Activated naive CD4-positive, alpha-beta T cell treated with anti-CD3 and anti-CD28 coated beads, Interleukin-2, amount 50 U/mL, for 24 hours (primary cell): Measurements from ENCODE around the gene PSMB11.

ENCODE experiments used
- H3K27ac Mint-ChIP-seq: one replicate; pipeline ENCODE4 v1.8.0; 2021; ENCODE audit warnings: mild to moderate bottlenecking, mixed read lengths
- H3K27me3 Mint-ChIP-seq: one replicate; pipeline ENCODE4 v1.8.0; 2021; ENCODE audit warnings: mixed read lengths
- H3K36me3 Mint-ChIP-seq: one replicate; pipeline ENCODE4 v1.8.0; 2021; ENCODE audit warnings: mixed read lengths
- H3K4me1 Mint-ChIP-seq: one replicate; pipeline ENCODE4 v1.8.0; 2021; ENCODE audit warnings: mixed read lengths
- H3K4me3 Mint-ChIP-seq: one replicate; pipeline ENCODE4 v1.8.0; 2021; ENCODE audit warnings: mild to moderate bottlenecking, mixed read lengths
- H3K9me3 Mint-ChIP-seq: one replicate; pipeline ENCODE4 v1.8.0; 2021; ENCODE audit warnings: mixed read lengths

Gene PSMB11

DNA sequence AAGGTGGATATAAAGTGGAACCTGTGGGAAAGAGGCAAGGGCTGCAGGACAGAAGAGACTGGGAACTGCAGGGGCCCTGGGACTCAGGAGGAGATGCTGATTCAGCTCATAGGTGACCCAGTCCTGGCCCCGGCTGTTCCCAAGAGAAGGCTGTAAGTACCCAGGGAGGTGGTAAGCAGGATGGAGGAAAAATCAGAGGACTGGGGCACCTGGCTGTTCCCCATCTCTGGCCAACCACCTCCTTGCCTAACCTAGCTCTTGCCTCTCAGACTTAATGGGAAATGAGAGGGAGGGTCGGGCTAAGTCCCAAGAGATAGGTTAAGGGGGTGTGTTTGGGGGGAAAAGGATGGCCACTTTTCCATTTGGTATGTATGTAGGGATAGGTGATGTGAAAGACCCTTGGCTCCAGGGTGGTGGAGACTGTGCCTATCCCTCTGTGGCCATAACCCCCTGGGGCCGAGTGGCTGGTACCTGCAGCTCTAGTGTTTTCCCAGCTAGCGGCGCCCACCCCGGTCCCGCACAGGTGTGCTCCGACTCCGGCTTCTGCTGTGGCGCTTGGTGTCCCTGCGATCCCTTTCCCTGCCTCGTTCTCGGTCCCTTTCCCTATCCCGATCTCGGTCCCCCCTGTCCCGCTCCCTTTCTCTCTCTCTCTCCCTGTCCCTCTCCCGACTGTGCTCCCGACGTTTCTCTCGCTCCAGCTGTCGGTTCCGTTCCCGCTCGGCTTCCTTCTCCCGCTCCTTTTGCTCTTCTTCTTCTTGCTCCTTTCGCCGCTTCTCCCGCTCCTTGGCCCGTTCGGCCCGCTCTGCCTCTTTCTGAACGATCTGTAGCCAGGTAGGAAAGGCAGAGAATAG, 16.9 kb downstream of the PSMB11 start:
- peaks cover 12% of the 10 kb centered on the region for H3K36me3 Mint-ChIP-seq
- no peak overlapping the region for H3K27ac Mint-ChIP-seq
- H3K27me3 Mint-ChIP-seq: no peaks in the 10 kb centered on the region
- H3K4me1 Mint-ChIP-seq: peaks cover 18% of the 10 kb centered on the region
- H3K9me3 Mint-ChIP-seq: no peaks in the 10 kb centered on the region
- H3K4me3 Mint-ChIP-seq: no peak overlapping the region

DNA sequence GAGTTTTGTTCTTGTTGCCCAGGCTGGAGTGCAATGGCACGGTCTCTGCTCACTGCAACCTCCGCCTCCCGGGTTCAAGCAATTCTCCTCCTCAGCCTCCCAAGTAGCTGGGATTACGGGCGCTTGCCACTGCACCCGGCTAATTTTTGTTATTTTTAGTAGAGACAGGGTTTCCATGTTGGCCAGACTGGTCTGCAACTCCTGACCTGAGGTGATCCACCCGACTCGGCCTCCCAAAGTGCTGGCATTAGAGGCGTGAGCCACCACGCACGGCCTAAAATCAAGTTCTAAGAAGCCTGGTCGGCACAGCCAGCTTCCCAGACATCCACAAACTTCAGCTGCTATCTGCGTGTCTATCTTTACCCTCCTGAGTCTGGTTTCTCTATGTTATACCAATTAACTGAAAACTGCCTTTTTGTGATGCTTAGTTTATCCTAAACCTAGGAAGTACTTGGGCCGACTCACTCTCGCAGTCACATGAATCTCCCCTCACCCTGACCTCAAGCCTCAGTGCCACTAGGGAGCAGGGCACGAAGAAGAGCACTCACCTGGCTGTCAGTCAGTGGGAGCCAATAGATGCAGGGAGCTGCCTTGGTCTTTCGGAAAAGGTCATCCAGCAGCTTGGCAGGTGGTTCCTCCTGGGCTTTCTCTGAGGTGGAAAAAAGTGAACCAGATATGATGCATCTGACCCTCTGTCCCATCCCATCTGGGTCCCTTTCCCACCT, 18.7 kb downstream of the PSMB11 start:
- Mint-ChIP-seq H3K27ac (no peak overlapping the region), H3K4me1 (peaks cover 20% of the 10 kb centered on the region), H3K27me3 (no peaks in the 10 kb centered on the region), H3K9me3 (no peaks in the 10 kb centered on the region), H3K4me3 (no peak overlapping the region), H3K36me3 (peaks cover 17% of the 10 kb centered on the region)

- no peaks in the 10 kb centered on the region for H3K9me3 Mint-ChIP-seq
These were observed 20.0 kb downstream of the PSMB11 start for GRCh38 chr14:23062002-23062401.

DNA sequence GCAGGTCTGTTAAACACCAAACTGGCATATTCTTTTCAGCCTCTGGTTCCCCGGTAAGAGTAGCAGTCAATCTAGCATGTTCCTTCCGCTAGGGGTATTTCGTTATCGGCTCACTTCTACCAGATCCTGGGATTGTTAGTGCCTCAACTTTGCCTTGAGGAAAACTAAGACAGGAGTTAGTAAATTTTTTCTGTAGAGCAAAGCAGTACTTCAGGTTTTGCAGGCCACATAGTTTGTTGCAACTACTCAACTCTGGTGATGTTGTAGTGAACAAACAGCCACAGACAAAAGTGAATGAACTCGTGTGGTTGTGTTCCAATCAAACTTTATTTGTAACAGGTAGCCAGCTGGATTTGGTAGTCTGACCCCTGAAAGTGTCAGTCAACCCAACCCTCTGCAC, 21.6 kb downstream of the PSMB11 start:
- Mint-ChIP-seq H3K36me3 (peaks cover 19% of the 10 kb centered on the region), H3K27ac (no peak overlapping the region), H3K4me1 (peaks cover 10% of the 10 kb centered on the region), H3K27me3 (no peaks in the 10 kb centered on the region), H3K4me3 (no peak overlapping the region), H3K9me3 (no peaks in the 10 kb centered on the region)

More at GRCh38 chr14:23062002-23062401, 20.0 kb downstream of the PSMB11 start:
- H3K27me3 Mint-ChIP-seq: no peaks in the 10 kb centered on the region
- no peak overlapping the region for H3K27ac Mint-ChIP-seq
- H3K36me3 Mint-ChIP-seq: peaks cover 21% of the 10 kb centered on the region
- no peak overlapping the region for H3K4me3 Mint-ChIP-seq
- H3K4me1 Mint-ChIP-seq: peaks cover 12% of the 10 kb centered on the region

- no peaks in the 10 kb centered on the region for H3K9me3 Mint-ChIP-seq
- H3K27me3 Mint-ChIP-seq: no peaks in the 10 kb centered on the region
- H3K27ac Mint-ChIP-seq: no peak overlapping the region
- peaks cover 19% of the 10 kb centered on the region for H3K36me3 Mint-ChIP-seq
- peaks cover 27% of the 10 kb centered on the region for H3K4me1 Mint-ChIP-seq
- no peak overlapping the region for H3K4me3 Mint-ChIP-seq
These were observed 24.4 kb downstream of the PSMB11 start for GRCh38 chr14:23066368-23066767.

DNA sequence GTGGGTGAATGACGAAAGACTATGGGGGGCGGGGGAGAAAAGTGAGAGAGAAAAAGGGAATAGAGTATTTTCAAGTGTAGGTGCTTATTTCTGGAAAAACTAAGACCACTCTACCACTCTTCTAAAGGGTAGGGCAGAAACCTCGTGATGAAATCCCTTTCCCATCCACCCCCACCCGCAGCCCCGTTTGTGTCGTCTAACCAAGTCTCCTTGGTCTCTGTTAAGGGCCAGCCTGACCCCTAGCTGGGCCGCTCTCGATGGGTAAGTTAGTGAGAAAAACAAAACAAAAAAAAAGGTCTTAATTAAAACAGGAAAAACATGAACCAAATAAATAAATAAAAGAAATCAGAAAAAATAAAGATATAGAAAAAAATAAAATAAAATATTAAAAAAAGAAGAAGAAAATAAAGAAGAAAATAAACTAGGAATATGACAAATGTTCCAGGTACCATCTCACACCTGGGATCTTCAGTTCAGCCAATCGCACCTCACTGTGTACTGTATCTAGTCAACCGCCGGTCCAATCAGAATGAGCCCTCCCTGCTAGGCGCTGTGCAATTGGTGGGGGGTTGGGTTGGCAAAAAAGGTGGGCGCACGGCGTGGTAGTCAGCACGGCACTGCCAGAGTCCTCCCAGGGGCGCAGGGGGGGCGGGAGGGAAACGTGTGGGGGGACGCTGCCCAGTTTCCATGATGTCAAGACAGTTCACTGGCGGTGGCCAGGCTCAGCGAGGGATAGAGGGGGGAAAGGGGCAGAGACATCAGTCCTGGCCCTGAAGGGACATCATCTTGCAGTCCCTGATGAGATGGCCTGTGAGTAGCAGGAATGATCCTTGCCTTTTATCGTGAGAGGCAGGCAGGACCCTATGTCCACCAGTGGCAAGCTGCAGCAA, 25.1 kb downstream of the PSMB11 start:
- Mint-ChIP-seq H3K36me3 (peaks cover 21% of the 10 kb centered on the region), H3K4me3 (no peak overlapping the region), H3K4me1 (peaks cover 34% of the 10 kb centered on the region)

DNA sequence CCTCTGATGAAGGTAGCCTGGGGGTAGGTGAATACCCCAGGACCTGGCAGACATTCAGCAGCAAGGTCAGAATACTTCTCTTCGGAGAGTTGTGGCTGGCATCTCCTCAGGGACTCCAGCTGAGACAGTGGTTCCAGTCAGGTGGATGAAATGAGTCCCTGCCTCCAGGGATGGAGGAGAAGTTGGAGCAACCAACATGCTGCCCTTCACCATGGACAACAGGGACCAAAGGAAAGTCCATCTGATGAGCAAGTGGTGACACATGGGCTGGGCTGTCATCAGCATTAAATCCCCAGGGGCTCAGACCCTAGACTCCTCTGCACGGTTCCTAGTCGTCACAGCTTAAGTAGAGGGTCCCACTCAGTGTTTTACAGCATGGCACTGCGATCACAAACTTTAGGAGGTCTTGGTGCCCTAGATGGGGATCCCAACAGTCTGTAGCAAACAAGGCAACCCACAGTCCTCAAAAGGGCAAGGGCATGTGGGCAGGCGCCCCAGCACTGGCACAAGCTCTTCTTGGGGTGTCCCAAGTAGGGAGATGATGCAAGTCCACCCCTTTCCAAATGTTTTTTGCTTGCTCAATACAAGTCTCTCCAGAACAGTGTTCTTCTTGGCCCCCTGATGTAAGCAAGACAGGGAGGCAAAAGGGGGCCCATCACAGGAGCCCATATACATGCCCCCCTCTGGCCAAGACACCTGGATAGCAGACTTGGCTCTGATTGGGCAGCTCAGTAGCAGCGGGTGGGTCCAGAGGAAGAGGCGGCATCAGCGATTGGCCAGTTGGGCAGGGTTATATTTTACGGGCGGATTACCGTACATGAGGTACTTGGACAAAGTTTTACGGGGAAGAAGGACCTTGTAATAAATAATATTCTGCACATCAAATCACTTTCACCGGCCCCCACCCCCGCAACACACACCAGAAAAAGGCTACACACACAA, 26.1 kb downstream of the PSMB11 start:
- H3K9me3 Mint-ChIP-seq: no peaks in the 10 kb centered on the region
- no peak overlapping the region for H3K27ac Mint-ChIP-seq
- H3K27me3 Mint-ChIP-seq: no peaks in the 10 kb centered on the region
- peaks cover 39% of the 10 kb centered on the region for H3K4me1 Mint-ChIP-seq
- peak overlapping the region; percentile 71 for H3K4me3 Mint-ChIP-seq
- H3K36me3 Mint-ChIP-seq: peaks cover 19% of the 10 kb centered on the region

More for the DNA sequence above, 25.1 kb downstream of the PSMB11 start:
- H3K9me3 Mint-ChIP-seq: no peaks in the 10 kb centered on the region
- no peak overlapping the region for H3K27ac Mint-ChIP-seq
- H3K27me3 Mint-ChIP-seq: no peaks in the 10 kb centered on the region

GRCh38 chr14:23068789-23069412, 26.9 kb downstream of the PSMB11 start:
- H3K27ac Mint-ChIP-seq: peak overlapping the region; percentile 49
- no peaks in the 10 kb centered on the region for H3K27me3 Mint-ChIP-seq
- peak overlapping the region; percentile 71 for H3K4me3 Mint-ChIP-seq
- H3K9me3 Mint-ChIP-seq: no peaks in the 10 kb centered on the region
- peaks cover 16% of the 10 kb centered on the region for H3K36me3 Mint-ChIP-seq
- H3K4me1 Mint-ChIP-seq: peaks cover 39% of the 10 kb centered on the region

GRCh38 chr14:23069413-23069806, 27.4 kb downstream of the PSMB11 start:
- Mint-ChIP-seq H3K27me3 (no peaks in the 10 kb centered on the region), H3K4me1 (peaks cover 39% of the 10 kb centered on the region), H3K36me3 (peaks cover 15% of the 10 kb centered on the region), H3K4me3 (peak overlapping the region; percentile 71), H3K9me3 (no peaks in the 10 kb centered on the region), H3K27ac (no peak overlapping the region)

- H3K36me3 Mint-ChIP-seq: peaks cover 15% of the 10 kb centered on the region
- no peaks in the 10 kb centered on the region for H3K27me3 Mint-ChIP-seq
- H3K27ac Mint-ChIP-seq: peak overlapping the region; percentile 98
- H3K4me3 Mint-ChIP-seq: peak overlapping the region; percentile 94
- H3K4me1 Mint-ChIP-seq: peaks cover 39% of the 10 kb centered on the region
- no peaks in the 10 kb centered on the region for H3K9me3 Mint-ChIP-seq
These were observed 28.5 kb downstream of the PSMB11 start for GRCh38 chr14:23070262-23071129.

DNA sequence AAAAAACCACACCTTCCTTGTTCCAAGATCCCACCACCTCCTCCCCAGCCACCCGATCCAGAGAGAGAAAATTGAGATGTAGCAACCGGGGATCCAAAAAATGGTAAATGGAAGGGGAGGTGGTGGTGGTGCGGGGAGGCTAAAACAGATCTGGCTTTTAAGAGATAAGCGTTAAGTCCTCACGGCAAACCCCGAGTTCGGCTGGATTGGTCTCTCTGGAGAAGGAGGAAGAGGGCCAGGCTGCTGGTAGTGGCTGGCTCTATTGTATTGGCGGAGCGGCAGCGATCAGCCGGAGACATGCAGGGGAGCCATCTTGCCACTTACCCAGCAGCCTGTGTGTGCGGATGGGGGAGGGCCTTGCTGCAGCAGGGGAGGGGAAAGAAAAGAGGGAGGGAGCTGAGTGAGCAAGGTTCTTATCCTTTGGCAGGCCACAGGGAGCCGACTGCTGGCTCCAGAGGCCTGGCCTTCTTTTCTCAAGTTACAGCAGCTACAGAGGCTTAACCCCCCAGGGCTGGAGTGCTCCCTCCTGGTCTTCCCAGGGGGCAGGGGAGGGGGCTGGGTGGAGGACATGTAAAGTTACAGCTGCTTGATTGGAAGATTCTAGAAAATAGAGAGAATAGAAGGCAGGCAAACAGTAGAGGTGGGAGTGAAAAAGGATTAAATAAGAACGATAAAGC, 29.4 kb downstream of the PSMB11 start:
- no peaks in the 10 kb centered on the region for H3K9me3 Mint-ChIP-seq
- H3K4me3 Mint-ChIP-seq: peak overlapping the region; percentile 94
- no peaks in the 10 kb centered on the region for H3K27me3 Mint-ChIP-seq
- peaks cover 10% of the 10 kb centered on the region for H3K36me3 Mint-ChIP-seq
- H3K27ac Mint-ChIP-seq: peak overlapping the region; percentile 98
- H3K4me1 Mint-ChIP-seq: peaks cover 32% of the 10 kb centered on the region

DNA sequence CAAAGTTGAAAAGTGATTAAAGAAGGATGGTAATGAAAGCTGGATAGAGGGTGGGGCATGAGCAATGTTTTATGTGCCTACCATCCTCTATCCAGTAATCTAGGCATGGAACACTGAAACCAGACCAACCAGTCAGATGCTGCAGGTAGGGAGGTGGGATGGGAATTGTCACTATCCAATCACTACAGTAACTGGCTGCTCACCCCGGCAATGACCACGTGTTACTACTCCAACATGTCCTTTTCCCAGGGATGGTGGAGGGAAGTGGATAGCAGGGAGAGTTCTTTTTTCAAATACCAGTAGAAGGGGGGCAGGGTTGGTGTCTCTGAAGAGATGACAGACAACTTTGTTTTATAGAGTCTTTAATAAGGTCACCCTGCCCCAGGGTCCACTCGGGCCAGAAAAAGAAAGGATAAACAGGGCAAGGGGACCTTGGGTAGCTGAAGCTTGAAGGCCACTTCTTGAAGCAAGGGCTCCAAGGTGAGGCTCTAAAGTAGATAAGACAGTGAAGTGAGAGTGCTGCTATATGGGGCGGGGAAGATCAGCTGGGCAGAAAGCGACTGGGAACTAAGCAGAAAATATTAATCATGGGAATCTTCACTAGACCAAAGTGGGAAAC, 30.0 kb downstream of the PSMB11 start:
- H3K4me3 Mint-ChIP-seq: peak overlapping the region; percentile 94
- H3K36me3 Mint-ChIP-seq: peaks cover 10% of the 10 kb centered on the region
- peaks cover 35% of the 10 kb centered on the region for H3K4me1 Mint-ChIP-seq
- H3K27me3 Mint-ChIP-seq: no peaks in the 10 kb centered on the region
- no peaks in the 10 kb centered on the region for H3K9me3 Mint-ChIP-seq
- peak overlapping the region; percentile 98 for H3K27ac Mint-ChIP-seq

- Mint-ChIP-seq H3K36me3 (peaks cover 10% of the 10 kb centered on the region), H3K9me3 (no peaks in the 10 kb centered on the region), H3K4me1 (peaks cover 29% of the 10 kb centered on the region), H3K27me3 (no peaks in the 10 kb centered on the region), H3K27ac (no peak overlapping the region), H3K4me3 (no peak overlapping the region)
These were observed 32.9 kb downstream of the PSMB11 start for GRCh38 chr14:23074906-23075305.
